Measurements from ENCODE around the gene PTPRN2.
"Not testable (repeated sequence)": the region's sequence is repeated elsewhere in the genome, so short reads cannot be mapped to it uniquely, and the experiment has no call there.

The PTPRN2 gene

DNA sequence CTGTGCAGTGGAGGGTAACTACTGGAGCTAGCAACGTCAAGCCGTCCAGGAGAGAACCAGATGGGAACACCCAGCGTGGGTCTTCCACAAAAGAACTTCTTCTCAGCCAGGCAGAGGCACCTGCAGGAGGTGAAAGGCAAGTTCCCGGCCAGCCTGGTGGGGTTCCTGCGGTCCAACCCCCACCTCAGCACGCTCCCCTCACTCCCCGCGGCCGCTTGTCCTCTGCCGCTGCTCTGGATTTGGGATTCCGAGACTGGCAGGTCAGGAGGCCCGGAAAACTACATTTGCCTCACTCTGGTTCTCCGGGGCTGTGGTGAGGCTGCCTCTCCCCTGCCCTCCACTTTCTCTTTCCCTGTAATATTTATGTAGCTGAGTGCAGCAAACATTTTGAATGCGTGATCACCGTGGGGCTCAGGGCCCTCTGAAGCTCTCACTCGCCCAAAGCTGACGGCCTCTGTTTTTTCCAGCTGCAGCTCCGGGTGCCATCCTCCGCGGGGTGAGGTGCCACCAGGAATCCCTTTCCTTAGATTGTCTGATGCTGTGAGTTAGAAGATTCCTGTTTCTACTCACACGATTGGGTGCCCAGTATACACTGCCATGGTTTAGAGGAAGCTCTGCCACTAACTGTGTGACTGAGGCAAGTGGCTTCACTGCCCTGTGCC, 884.0 kb downstream of the PTPRN2 start:
- Mint-ChIP-seq H3K4me3 (no peak overlapping the region), H3K27me3 (ENCODE audit: low read depth, poor library complexity) (peaks cover 65% of the 10 kb centered on the region), H3K4me1 (peaks cover 7% of the 10 kb centered on the region), H3K27ac (no peak overlapping the region), H3K9me3 (no peaks in the 10 kb centered on the region), H3K36me3 (ENCODE audit: low read depth) (no peaks in the 10 kb centered on the region)
- DNase-seq: no peak
- TF ChIP-seq, protein P1, sequence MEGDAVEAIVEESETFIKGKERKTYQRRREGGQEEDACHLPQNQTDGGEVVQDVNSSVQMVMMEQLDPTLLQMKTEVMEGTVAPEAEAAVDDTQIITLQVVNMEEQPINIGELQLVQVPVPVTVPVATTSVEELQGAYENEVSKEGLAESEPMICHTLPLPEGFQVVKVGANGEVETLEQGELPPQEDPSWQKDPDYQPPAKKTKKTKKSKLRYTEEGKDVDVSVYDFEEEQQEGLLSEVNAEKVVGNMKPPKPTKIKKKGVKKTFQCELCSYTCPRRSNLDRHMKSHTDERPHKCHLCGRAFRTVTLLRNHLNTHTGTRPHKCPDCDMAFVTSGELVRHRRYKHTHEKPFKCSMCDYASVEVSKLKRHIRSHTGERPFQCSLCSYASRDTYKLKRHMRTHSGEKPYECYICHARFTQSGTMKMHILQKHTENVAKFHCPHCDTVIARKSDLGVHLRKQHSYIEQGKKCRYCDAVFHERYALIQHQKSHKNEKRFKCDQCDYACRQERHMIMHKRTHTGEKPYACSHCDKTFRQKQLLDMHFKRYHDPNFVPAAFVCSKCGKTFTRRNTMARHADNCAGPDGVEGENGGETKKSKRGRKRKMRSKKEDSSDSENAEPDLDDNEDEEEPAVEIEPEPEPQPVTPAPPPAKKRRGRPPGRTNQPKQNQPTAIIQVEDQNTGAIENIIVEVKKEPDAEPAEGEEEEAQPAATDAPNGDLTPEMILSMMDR (IDR thresholded peaks at IDR 0.05): no peak

DNA sequence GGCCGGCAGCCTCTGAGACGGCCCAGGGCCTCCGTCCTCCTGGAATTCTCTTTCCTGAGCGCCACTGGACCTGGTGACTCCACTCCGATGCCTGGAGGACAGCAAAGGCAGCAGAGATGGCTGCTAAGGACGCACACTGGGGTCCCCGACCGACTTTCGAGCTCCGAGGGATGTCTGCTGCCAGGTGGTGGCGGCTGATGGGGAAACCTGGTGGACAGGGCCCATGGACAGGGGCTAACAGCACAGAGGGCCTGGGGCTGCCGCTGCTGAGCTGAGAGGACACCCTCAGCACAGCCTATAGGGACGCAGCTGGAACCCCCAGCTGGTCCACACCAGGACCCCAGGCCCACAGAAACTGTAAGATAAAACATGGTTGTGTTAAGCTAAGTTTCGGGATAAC, 884.5 kb downstream of the PTPRN2 start:
- Mint-ChIP-seq H3K27me3 (ENCODE audit: low read depth, poor library complexity) (peaks cover 60% of the 10 kb centered on the region), H3K4me1 (peaks cover 7% of the 10 kb centered on the region), H3K4me3 (no peak overlapping the region), H3K27ac (no peak overlapping the region), H3K36me3 (ENCODE audit: low read depth) (no peaks in the 10 kb centered on the region), H3K9me3 (no peaks in the 10 kb centered on the region)
- TF ChIP-seq, protein P1 (IDR thresholded peaks at IDR 0.05): no peak
- DNase-seq: no peak

DNA sequence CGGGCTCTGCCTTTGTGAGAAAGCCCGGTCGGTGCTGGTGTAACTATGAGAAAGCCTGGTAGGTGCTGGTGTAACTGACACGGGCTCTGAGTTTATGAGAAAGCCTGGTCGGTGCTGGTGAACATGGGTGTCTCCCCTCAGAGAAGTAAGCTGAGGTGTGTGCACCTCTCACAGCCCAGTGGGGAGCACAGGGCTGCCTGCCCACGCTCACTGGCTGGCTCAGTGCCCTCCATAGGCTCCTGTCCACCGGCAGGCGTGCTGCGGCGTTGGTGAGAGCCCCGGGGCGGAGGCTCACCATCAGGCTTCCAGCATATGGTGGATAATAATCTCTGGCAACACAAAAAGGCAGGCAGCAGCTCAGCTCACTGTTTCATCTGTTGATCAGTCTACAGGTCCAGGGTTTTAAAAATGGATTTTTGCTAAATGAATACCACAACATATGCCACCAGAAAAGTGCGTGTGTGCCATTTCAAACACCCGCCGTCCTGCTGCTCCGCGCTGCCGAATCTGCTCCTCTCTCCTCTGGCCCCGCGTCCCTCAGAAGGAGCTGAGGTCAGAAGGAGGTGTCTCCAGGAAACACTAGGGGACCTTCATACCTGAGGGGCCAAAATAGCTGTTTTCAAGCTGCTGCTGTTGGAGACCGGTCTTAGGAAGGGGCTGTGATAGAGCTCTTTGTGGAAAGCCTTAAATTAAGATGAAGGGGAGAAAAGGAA, 885.2 kb downstream of the PTPRN2 start:
- no peak overlapping the region for H3K27ac Mint-ChIP-seq
- DNase-seq: no peak
- peaks cover 61% of the 10 kb centered on the region for H3K27me3 Mint-ChIP-seq (ENCODE audit: low read depth, poor library complexity)
- H3K4me3 Mint-ChIP-seq: no peak overlapping the region
- no peaks in the 10 kb centered on the region for H3K36me3 Mint-ChIP-seq (ENCODE audit: low read depth)
- H3K9me3 Mint-ChIP-seq: no peaks in the 10 kb centered on the region
- TF ChIP-seq, protein P1 (IDR thresholded peaks at IDR 0.05): no peak
- peaks cover 7% of the 10 kb centered on the region for H3K4me1 Mint-ChIP-seq

DNA sequence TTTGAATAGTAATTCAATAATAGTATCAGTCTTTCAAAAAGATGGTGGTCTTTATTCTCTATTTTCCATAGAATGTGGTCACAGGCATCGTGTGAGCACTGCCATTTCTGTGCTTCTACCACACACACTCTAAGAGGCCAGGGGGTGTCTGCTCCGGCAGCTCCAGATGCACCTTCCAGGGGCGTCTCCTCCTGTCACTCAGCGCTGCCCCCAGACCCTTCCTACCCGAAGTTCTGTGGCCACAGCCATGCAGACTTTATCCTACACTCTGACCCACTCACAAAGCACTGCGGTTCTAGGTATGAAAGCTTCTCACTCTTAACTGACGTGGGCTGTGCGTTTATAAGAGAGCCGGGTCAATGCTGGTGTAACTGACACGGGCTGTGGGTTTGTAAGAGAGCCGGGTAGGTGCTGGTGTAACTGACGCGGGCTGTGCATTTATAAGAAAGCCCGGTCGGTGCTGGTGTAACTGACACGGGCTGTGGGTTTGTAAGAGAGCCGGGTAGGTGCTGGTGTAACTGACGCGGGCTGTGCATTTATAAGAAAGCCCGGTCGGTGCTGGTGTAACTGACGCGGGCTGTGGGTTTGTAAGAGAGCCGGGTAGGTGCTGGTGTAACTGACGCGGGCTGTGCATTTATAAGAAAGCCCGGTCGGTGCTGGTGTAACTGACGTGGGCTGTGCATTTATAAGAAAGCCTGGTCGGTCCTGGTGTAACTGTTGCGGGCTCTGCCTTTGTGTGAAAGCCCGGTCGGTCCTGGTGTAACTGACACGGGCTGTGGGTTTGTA, 886.0 kb downstream of the PTPRN2 start:
- not testable (repeated sequence) for H3K27ac Mint-ChIP-seq; H3K9me3 Mint-ChIP-seq; H3K4me3 Mint-ChIP-seq; H3K4me1 Mint-ChIP-seq; H3K36me3 Mint-ChIP-seq (ENCODE audit: low read depth); DNase-seq
- H3K27me3 Mint-ChIP-seq (ENCODE audit: low read depth, poor library complexity): peaks cover 57% of the 10 kb centered on the region

DNA sequence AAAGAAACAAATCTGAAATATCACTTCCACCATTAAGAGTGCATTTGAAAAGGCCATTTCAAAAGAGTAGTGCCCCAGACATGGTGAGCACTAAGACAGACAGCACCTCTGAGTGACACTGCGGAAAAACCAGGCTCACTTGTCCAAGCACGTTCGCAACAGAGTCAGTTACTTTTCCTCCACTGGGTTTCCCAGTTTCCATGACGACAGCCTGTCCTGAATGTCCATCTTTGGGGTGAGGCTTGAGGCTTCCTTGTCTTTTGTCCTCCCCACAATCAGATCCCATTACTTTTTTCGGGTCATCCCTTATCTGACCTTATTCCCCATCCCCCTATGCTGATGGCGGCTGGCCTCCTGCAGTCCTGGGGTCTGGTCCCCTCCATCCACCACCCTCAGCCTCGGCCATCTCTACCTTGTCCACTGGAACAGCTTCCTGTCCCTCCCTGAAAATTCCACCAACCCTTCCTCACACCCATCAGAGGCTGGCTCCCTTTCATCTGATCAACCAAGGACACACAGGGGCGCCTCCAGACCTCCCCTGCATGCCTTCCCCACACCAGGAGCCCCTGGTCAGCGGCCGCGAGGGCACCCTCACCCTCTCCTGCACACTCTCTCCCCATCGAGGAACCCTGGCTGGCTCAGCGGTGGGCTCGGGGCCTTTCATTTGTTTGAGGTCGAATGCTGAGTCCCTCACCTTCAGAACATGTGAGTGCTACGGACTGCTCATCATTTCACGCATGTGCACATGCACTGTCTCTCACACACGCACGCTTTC, 887.2 kb downstream of the PTPRN2 start:
- Mint-ChIP-seq H3K36me3 (ENCODE audit: low read depth) (no peaks in the 10 kb centered on the region), H3K27me3 (ENCODE audit: low read depth, poor library complexity) (peaks cover 49% of the 10 kb centered on the region), H3K4me1 (peaks cover 7% of the 10 kb centered on the region), H3K4me3 (no peak overlapping the region), H3K27ac (peak overlapping the region; percentile 53), H3K9me3 (peaks cover 2% of the 10 kb centered on the region)
- TF ChIP-seq, protein P1 (IDR thresholded peaks at IDR 0.05): no peak
- no peak for DNase-seq

Data from nephron progenitor cell (in vitro differentiated cells).